Cerebellar cortex (tissue), 1 donor: ENCODE results near the gene ALPP.
"Not testable (repeated sequence)": the region's sequence is repeated elsewhere in the genome, so short reads cannot be mapped to it uniquely, and the experiment has no call there.

Experiments used
- DNase-seq: peaks from one replicate; pipeline ENCODE4 v3.0.0-alpha.2; 2015; ENCODE audit warnings: low spot score

ALPP gene

GRCh38 chr2:232422051-232422450 is 43.5 kb downstream of the ALPP start:
- DNase-seq = no peak

- DNase-seq = not testable (repeated sequence)
These were observed 44.4 kb downstream of the ALPP start for GRCh38 chr2:232422996-232423395.

- not testable (repeated sequence) for DNase-seq
These were observed 44.9 kb downstream of the ALPP start for GRCh38 chr2:232423407-232423806.

GRCh38 chr2:232431705-232432590 is 53.4 kb downstream of the ALPP start:
- DNase-seq = no peak
